SK-N-MC (cell line): ENCODE measurements around the gene ASCC3.

Experiments used
- DNase-seq: peaks from one replicate; pipeline ENCODE4 v3.0.0-alpha.2; 2011; ENCODE audit warnings: low read depth, low spot score
- H3K27ac ChIP-seq: fragments of 200-600 bp; sonication (generic); 2 replicates; pipeline ENCODE4 v1.5.1; 2016; ENCODE audit warnings: mixed run types
- H3K36me3 ChIP-seq: fragments of 200-600 bp; sonication (generic); 2 replicates; pipeline ENCODE4 v1.6.1; 2017; ENCODE audit warnings: antibody characterized with exemption, low read length, mixed read lengths; ENCODE audit not compliant: insufficient read depth
- H3K4me3 ChIP-seq: fragments of 200-600 bp; sonication (generic); 2 replicates; pipeline ENCODE4 v1.5.1; 2016
- H3K9ac ChIP-seq: fragments of 200-600 bp; sonication (generic); 2 replicates; pipeline ENCODE4 v1.8.0; 2017; ENCODE audit warnings: mixed run types, mixed read lengths; ENCODE audit not compliant: insufficient read length
- H3K9me3 ChIP-seq: fragments of 200-600 bp; sonication (generic); 2 replicates; pipeline ENCODE4 v1.6.1; 2017; ENCODE audit warnings: low read depth, mild to moderate bottlenecking, antibody characterized with exemption, low read length, moderate library complexity, mixed read lengths
- EZH2 ChIP-seq: fragments of 200-600 bp; sonication (generic); IDR thresholded peaks from one replicate; pipeline ENCODE4 v1.6.1; 2017; ENCODE audit warnings: antibody characterized with exemption
- FOXP2 ChIP-seq: optimal IDR thresholded peaks from 2 replicates; pipeline ENCODE3; 2011; ENCODE audit warnings: mild to moderate bottlenecking, moderate library complexity; ENCODE audit not compliant: insufficient read depth; ENCODE audit errors: extremely low read length, control extremely low read depth
- POLR2AphosphoS5 ChIP-seq: IDR thresholded peaks from 2 replicates; pipeline ENCODE4 v1.6.1; 2012; ENCODE audit warnings: mild to moderate bottlenecking, low read depth, low read length, borderline replicate concordance

The ASCC3 gene

DNA sequence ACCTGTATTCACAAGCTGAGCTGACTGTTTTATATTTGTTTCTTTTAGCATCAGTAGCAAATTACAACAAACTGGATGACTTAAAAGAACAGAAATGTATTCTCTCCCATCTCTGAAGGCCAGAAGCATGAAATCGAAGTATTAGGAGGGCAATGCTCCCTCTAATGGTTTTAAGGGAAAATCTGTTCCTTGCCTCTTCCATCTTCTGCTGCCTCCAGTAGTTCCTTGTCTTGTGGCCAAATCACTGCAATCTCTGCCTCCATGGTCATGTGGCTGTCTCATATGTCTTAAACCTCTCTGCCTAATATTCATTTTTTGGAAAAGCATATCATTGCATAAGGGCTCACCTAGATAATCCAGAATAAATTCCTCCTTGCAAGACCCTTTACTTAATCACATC lies 25.2 kb upstream of the ASCC3 start:
- DNase-seq: no peak

GRCh38 chr6:100905067-100905466 lies 23.9 kb upstream of the ASCC3 start:
- Histone ChIP-seq H3K4me3 (no peak overlapping the region), H3K9ac (no peak overlapping the region), H3K9me3 (no peaks in the 10 kb centered on the region), H3K27ac (no peak overlapping the region), H3K36me3 (no peaks in the 10 kb centered on the region)
- TF ChIP-seq EZH2 (no peak), FOXP2 (no peak), POLR2AphosphoS5 (no peak)
- DNase-seq: no peak

More for the DNA sequence above, 25.2 kb upstream of the ASCC3 start:
- no peak overlapping the region for H3K4me3 ChIP-seq
- H3K9me3 ChIP-seq: no peaks in the 10 kb centered on the region
- no peak for TF ChIP-seq EZH2
- no peak overlapping the region for H3K27ac ChIP-seq
- H3K9ac ChIP-seq: no peak overlapping the region
- H3K36me3 ChIP-seq: no peaks in the 10 kb centered on the region

- DNase-seq: no peak
- TF ChIP-seq FOXP2 (no peak), POLR2AphosphoS5 (no peak), EZH2 (no peak)
- Histone ChIP-seq H3K36me3 (no peaks in the 10 kb centered on the region), H3K9me3 (no peaks in the 10 kb centered on the region), H3K4me3 (no peak overlapping the region), H3K9ac (no peak overlapping the region), H3K27ac (no peak overlapping the region)
These were observed 23.2 kb upstream of the ASCC3 start for GRCh38 chr6:100904316-100904715.

- Histone ChIP-seq H3K9me3 (no peaks in the 10 kb centered on the region), H3K36me3 (no peaks in the 10 kb centered on the region), H3K27ac (no peak overlapping the region), H3K4me3 (no peak overlapping the region), H3K9ac (no peak overlapping the region)
- no peak for TF ChIP-seq POLR2AphosphoS5
- no peak for TF ChIP-seq EZH2
- no peak for TF ChIP-seq FOXP2
- DNase-seq: no peak
These were observed 20.5 kb upstream of the ASCC3 start for GRCh38 chr6:100901582-100901981.

- H3K4me3 ChIP-seq: no peak overlapping the region
- TF ChIP-seq FOXP2 (no peak), EZH2 (no peak), POLR2AphosphoS5 (no peak)
- H3K27ac ChIP-seq: no peak overlapping the region
- H3K36me3 ChIP-seq: no peaks in the 10 kb centered on the region
- H3K9me3 ChIP-seq: peaks cover 4% of the 10 kb centered on the region; the same call in 1 of the 2 replicates
- DNase-seq: no peak
- no peak overlapping the region for H3K9ac ChIP-seq
These were observed 18.1 kb upstream of the ASCC3 start for GRCh38 chr6:100899202-100899601.

GRCh38 chr6:100897671-100898070 lies 16.5 kb upstream of the ASCC3 start:
- H3K9me3 ChIP-seq: peaks cover 4% of the 10 kb centered on the region; the same call in 1 of the 2 replicates
- H3K9ac ChIP-seq: no peak overlapping the region
- H3K4me3 ChIP-seq: no peak overlapping the region
- no peak for DNase-seq
- no peak for TF ChIP-seq EZH2
- no peak for TF ChIP-seq POLR2AphosphoS5
- no peak for TF ChIP-seq FOXP2
- H3K36me3 ChIP-seq: no peaks in the 10 kb centered on the region
- H3K27ac ChIP-seq: no peak overlapping the region

DNA sequence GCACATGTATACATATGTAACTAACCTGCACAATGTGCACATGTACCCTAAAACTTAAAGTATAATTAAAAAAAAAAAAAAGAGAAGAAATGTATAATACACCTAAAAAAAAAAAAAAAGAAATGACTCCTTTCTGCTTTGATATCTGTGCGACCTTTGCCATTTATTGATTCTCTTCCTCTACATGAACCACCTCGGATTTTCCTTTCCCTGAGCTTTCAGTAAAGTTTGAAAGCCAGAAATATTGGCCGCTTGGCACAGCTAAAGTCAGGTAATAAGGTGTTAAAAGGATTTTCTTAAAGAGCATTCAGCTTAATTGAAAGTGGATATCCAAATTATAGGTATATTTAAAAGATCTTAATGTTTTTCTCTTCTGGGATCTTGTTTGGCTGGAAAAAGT lies 12.6 kb upstream of the ASCC3 start:
- TF ChIP-seq FOXP2 (no peak), EZH2 (no peak)
- Histone ChIP-seq H3K36me3 (no peaks in the 10 kb centered on the region), H3K9ac (no peak overlapping the region), H3K27ac (no peak overlapping the region), H3K9me3 (peaks cover 4% of the 10 kb centered on the region; the same call in 1 of the 2 replicates), H3K4me3 (no peak overlapping the region)
- no peak for DNase-seq

DNA sequence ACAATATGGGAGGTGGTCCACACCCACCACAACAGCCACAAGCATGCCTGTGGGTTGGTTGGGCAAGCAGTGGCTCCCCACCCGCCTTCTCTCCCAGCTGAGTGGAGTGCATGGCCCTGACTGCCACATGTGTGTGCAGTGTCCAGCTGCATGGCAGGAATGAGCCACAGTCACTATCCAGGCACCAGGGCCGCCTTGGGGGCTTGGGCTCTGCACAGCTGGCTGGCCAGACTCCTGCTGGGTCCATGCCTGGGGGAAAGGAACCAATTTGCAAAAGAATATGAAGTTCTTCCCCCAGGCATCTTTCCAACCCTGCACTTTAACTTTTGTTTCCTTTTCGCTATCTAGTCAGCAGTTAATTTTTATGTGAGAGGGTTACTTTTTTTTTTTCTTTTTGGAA lies 11.6 kb upstream of the ASCC3 start:
- DNase-seq: peak; percentile 57
- H3K36me3 ChIP-seq: no peaks in the 10 kb centered on the region
- H3K9ac ChIP-seq: no peak overlapping the region
- peaks cover 4% of the 10 kb centered on the region; the same call in 1 of the 2 replicates for H3K9me3 ChIP-seq
- H3K4me3 ChIP-seq: no peak overlapping the region
- H3K27ac ChIP-seq: 0 out of 2 replicates have a peak overlapping the region, but pooled peaks have one; percentile 59
- TF ChIP-seq FOXP2: no peak
- TF ChIP-seq POLR2AphosphoS5: peak; percentile 36; the same call in 1 of the 2 replicates

DNA sequence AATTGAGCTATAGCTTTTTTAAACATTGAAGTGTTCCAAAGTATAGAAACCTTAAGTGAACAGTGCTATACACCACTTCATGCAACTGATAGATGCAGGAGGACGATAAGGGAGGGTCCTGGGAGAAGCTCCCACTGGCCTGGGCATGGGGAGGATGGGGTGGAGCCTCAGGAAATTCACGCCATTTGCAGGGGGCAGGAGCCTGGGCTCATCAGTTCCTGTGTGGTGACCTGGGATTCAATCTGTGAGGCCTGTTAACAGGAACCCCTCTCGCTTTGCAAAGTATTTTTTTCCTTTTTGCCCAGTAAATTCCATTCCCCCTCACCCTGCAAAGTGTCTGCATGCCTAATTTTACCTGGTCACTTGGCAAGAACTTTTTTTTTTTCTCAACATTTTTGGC lies 11.0 kb upstream of the ASCC3 start:
- H3K9me3 ChIP-seq: peaks cover 4% of the 10 kb centered on the region; the same call in 1 of the 2 replicates
- peak overlapping the region; percentile 19; the same call in 1 of the 2 replicates for H3K27ac ChIP-seq
- no peaks in the 10 kb centered on the region for H3K36me3 ChIP-seq
- TF ChIP-seq POLR2AphosphoS5 (no peak), EZH2 (no peak), FOXP2 (no peak)
- H3K9ac ChIP-seq: no peak overlapping the region
- no peak for DNase-seq
- no peak overlapping the region for H3K4me3 ChIP-seq
